Pulmonary artery endothelial cell (primary cell): ENCODE measurements around the gene RRP1. TPM values are rescaled to one million over a fixed set of nuclear protein-coding genes. Genes with fewer than 3 reads are reported as not detected.

Experiments
- DNase-seq: peaks from one replicate; pipeline ENCODE4 v3.0.0-alpha.2; 2011; ENCODE audit warnings: low read depth, low spot score
- total RNA-seq: library from RNA; depleted of rRNA; stranded (reverse); fragments of >200 nt; gene quantifications from 2 replicates; pipeline ENCODE4 v1.2.3, GENCODE V29; 2014

Gene RRP1
- total RNA-seq, 1 donor from 2014 or later = 28.2 TPM

GRCh38 chr21:43775795-43776430 lies 13.5 kb upstream of the RRP1 start, which contains the start of gene CSTB:
Gene CSTB, minus strand, starts transcription at chr21:43776308. Its CDS starts 39 bp downstream, at chr21:43776269.
- DNase-seq = no peak

DNA sequence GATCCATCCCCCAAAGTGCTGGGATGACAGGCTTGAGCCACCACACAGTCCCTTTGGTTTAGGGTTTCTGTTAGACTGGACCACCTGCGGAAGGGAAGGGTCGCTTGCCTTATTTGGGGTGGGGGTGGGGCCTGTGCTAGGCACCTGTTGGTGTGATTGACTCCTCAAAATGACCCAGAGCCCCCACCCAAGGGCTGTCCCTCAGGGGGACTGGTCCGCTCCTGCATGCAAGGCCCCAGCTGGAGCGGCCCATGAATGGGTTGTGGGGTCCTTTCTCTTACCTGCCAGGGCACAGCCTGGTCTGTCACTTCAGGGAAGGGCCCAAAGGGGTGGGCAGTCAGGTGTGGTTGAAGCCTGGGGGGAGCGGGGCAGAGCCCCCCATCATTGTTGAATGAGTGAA lies 11.4 kb upstream of the RRP1 start:
- no peak for DNase-seq

- no peak for DNase-seq
Observed at GRCh38 chr21:43778469-43779335, 10.7 kb upstream of the RRP1 start.

DNA sequence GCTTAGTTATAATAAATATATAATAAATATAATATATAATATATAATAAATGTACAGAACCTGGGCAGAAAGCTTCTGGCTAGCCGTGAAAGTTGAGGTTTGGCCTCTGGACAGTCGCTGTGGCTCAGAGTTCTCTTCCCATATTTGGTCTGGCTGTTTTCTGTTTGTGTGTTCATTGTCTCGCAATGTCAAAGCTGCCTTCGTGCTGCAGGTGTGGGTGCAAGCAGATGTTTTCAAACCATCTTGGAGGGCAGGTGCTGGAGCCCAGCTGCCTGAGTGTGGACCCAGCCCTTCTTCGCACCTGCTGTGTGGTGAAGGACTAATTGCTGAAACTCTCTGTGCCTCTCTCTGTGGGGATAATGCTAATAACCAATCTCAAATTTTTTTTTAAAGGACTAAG lies 9.7 kb upstream of the RRP1 start:
- DNase-seq = no peak

- DNase-seq = no peak
Observed at GRCh38 chr21:43781846-43782245, 7.5 kb upstream of the RRP1 start.

GRCh38 chr21:43782431-43783097 lies 6.8 kb upstream of the RRP1 start:
- DNase-seq = no peak

- no peak for DNase-seq
Observed at GRCh38 chr21:43783098-43783700, 6.2 kb upstream of the RRP1 start.

GRCh38 chr21:43785134-43785533 lies 4.2 kb upstream of the RRP1 start:
- no peak for DNase-seq

DNA sequence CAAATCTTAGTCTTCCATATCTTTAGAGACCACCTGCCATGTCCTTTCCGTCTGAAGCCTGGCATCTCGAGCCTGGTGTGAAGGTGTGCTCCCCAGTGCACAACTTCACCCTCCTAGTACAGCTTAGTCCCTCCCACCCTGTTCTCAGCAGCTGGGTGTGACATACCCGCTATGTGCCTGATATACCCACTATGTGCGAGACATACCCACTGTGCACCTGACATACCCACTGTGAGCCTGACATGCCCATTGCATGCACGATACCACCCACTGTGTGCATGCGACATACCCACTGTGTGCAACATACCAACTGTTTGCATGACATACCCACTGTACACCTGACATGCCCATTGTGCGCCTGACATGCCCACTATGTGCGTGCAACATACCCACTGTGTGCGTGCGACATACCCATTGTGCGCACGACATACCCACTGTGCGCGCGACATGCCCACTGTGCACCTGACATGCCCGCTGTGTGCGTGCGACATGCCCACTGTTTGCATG lies 3.0 kb upstream of the RRP1 start:
- no peak for DNase-seq

- no peak for DNase-seq
Observed at GRCh38 chr21:43786807-43787440, 2.5 kb upstream of the RRP1 start.

DNA sequence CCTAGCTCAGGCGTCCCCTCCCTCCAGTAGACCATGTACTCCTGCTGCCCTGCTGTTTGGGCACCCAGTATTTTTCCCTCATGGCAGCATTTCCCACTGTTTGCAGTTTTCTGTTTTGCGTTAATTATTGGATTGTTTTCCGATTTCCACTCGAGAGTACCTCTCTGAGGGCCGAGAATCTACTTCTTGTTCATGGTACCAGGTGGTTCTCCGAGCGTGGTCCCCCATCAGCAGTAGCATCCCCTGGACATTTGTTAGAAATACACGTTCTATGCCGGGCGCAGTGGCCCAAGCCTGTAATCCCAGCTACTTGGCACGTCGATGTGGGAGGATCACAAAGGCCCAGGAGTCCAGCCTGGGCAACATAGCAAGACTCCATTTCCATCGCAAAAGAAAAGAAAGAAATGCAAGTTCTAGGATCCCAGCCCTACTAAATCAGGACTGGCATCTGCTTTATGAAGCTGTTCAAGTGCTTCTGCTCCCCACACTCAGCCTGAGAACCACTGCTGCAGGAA lies 690 bp downstream of the RRP1 start:
- DNase-seq = no peak

- no peak for DNase-seq
Observed at GRCh38 chr21:43792406-43792805, 3.0 kb downstream of the RRP1 start.

DNA sequence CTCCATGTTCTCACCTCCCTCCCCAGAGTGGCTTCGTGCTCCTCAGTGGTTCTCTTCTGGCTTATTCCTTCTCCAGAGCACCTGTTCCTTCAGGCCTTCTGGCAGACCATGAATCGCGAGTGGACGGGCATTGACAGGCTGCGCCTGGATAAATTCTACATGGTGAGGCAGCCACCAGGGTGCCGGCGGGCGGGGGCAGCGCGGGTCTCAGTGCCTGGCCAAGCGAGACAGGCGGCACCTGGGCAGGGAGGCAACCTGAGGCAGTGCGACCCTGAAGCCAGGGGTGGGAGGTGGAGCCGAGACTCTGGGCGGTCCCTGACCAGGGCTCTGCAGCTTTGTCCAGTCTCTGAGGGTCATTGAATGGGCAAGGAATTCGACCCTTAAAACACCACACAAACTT lies 3.9 kb downstream of the RRP1 start:
- DNase-seq = no peak

DNA sequence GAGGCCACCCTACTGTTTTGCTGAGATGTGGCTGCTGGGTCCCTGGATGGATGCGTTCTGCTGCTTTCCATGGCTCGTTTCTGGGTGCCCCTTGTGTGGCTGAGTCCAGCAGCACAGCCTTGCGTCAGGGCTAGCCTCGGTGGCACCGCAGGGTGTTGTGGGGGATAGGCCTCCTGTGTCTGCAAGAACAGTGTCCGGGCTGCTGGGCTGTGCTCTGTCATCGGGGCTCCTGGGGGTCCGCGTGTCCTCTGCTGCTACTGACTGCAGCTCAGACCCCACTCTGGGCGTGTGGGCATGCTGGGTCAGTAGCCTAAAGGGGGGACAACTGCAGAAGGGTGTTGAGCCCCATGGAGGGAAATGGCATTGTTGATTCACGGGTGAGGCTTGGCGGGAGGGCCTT lies 4.9 kb downstream of the RRP1 start:
- no peak for DNase-seq

- DNase-seq = no peak
Observed at GRCh38 chr21:43794857-43795256, 5.5 kb downstream of the RRP1 start.

- DNase-seq = no peak
Observed at GRCh38 chr21:43797415-43797814, 8.0 kb downstream of the RRP1 start.

DNA sequence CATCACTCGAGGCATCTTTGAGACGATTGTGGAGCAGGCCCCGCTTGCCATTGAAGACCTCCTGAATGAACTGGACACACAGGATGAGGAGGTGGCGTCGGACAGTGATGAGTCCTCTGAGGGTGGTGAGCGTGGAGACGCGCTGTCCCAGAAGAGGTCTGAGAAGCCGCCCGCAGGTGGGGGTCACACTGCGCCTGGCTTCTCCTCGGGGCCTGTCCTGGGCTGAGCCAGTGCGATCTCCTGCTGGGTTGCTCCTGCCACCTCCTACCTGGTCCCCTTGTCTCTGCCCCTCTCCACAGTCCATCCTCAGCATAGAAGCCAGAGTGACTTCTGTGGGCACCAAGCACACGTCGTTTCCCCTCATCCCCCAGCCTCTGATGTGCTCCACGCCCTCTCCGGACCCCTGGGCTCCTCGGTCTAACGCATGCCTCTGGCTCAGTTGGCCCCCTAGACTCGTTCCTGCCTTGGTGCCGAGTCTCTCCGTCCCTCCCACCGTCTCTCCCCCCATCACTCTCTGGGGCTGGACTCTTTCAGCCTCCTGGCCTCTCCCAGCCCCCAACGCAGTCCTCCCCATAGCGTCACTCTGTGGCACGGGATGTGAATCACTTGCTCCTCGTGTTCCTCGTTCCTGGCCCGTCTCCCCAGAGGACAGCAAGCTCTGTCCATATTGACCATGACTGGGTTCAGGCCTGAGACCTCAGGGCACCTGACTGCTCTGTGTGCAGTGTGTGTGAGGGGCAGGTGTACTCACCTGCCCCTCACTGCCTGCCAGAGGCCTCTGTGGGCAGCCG lies 8.7 kb downstream of the RRP1 start:
- no peak for DNase-seq

DNA sequence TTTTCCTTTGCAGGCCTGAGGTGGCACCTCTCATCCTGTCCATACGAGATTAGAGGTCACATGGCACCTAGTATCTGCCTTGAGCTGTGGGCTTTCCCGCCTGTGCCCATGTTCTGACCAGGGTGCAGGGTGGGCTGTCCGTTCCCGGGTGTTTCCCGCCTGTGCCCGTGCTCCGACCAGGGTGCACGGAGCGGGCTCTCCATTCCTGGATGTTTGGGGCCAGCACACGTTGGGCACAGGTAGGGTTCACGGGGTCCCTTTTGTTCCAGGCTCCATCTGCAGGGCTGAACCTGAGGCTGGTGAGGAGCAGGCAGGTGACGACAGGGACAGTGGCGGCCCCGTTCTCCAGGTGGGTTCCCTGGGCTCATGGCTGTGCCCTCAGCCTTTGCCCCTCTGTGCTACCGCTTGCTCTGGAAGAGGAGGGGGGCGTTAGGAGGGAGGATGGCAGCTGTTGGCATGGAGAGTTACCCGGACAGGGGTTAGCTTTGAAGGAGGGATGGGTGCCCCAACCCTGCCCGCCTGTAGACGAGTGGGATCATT lies 10.0 kb downstream of the RRP1 start:
- DNase-seq = no peak

GRCh38 chr21:43800124-43800523 lies 10.7 kb downstream of the RRP1 start:
- DNase-seq = no peak

- no peak for DNase-seq
Observed at GRCh38 chr21:43800566-43800965, 11.2 kb downstream of the RRP1 start.
